Activated CD8-positive, alpha-beta T cell treated with anti-CD3 and anti-CD28 coated beads for 36 hours (primary cell): ENCODE results near the gene NCF2. TPM values are rescaled to one million over a fixed set of nuclear protein-coding genes. Genes with fewer than 3 reads are reported as not detected.

Experiments
- ATAC-seq: fragments of 200-7000 bp; cut with Tn5 transposase; one replicate; pipeline ENCODE4 v1.10.0; 2021; ENCODE audit warnings: mild to moderate bottlenecking, moderate library complexity
- CTCF ChIA-PET: fragments of 350-600 bp; sonication (Branson Sonifier 250); formaldehyde crosslinking; loops from one replicate; lab custom pipeline; 2021; ENCODE audit warnings: antibody characterized with exemption; lab: Charles Lee
- POLR2A ChIA-PET: fragments of 350-600 bp; sonication (Branson Sonifier 250); formaldehyde crosslinking; loops from one replicate; lab custom pipeline; 2021; ENCODE audit warnings: antibody characterized with exemption; lab: Charles Lee
- DNase-seq: peaks from one replicate; pipeline ENCODE4 v3.0.0-alpha.2; 2020
- H3K27ac Mint-ChIP-seq: one replicate; pipeline ENCODE4 v1.8.0; 2021; ENCODE audit warnings: mild to moderate bottlenecking, mixed read lengths
- H3K27me3 Mint-ChIP-seq: one replicate; pipeline ENCODE4 v1.8.0; 2021; ENCODE audit warnings: mixed read lengths
- H3K36me3 Mint-ChIP-seq: one replicate; pipeline ENCODE4 v1.8.0; 2021; ENCODE audit warnings: low read depth, mixed read lengths
- H3K4me1 Mint-ChIP-seq: one replicate; pipeline ENCODE4 v1.8.0; 2021; ENCODE audit warnings: low read depth, mixed read lengths
- H3K4me3 Mint-ChIP-seq: one replicate; pipeline ENCODE4 v1.8.0; 2021; ENCODE audit warnings: mild to moderate bottlenecking, moderate library complexity, mixed read lengths
- H3K9me3 Mint-ChIP-seq: one replicate; pipeline ENCODE4 v1.8.0; 2021; ENCODE audit warnings: mixed read lengths
- CTCF ChIP-seq: fragments of 200-600 bp; IDR thresholded peaks from one replicate; pipeline ENCODE4 v1.8.0; 2022; ENCODE audit warnings: antibody characterized with exemption, mild to moderate bottlenecking
- intact Hi-C: fragments of 100-400 bp; cut with micrococcal nuclease; formaldehyde crosslinking; loops from one replicate; pipeline ENCODE4 v1.10.0; 2022
- total RNA-seq, 2 experiments: library from RNA; stranded (reverse); gene quantifications; one replicate each; pipeline ENCODE4 v1.2.3, GENCODE V29; 2021

The NCF2 gene
- total RNA-seq, 2 experiments from 2014 or later = 4.2 to 4.7 TPM

GRCh38 chr1:183517401-183517800 lies 72.9 kb downstream of the NCF2 start:
- H3K27ac Mint-ChIP-seq = no peak overlapping the region
- H3K9me3 Mint-ChIP-seq = no peaks in the 10 kb centered on the region
- DNase-seq = no peak
- ChIA-PET POLR2A (no interaction called here), CTCF (no interaction called here)
- intact Hi-C loops = no loop called here
- TF ChIP-seq CTCF = no peak
- H3K4me1 Mint-ChIP-seq = peaks cover 14% of the 10 kb centered on the region
- no peak overlapping the region for H3K4me3 Mint-ChIP-seq
- no peaks in the 10 kb centered on the region for H3K27me3 Mint-ChIP-seq
- ATAC-seq = no peak
- H3K36me3 Mint-ChIP-seq = peaks cover 23% of the 10 kb centered on the region

- H3K27ac Mint-ChIP-seq = no peak overlapping the region
- peaks cover 20% of the 10 kb centered on the region for H3K36me3 Mint-ChIP-seq
- ChIA-PET POLR2A (no interaction called here), CTCF (no interaction called here)
- DNase-seq = no peak
- H3K4me3 Mint-ChIP-seq = no peak overlapping the region
- H3K27me3 Mint-ChIP-seq = no peaks in the 10 kb centered on the region
- no peak for TF ChIP-seq CTCF
- intact Hi-C loops = no loop called here
- H3K4me1 Mint-ChIP-seq = peaks cover 17% of the 10 kb centered on the region
- ATAC-seq = no peak
- H3K9me3 Mint-ChIP-seq = no peaks in the 10 kb centered on the region
Measured at GRCh38 chr1:183516725-183517124, 73.5 kb downstream of the NCF2 start.

- DNase-seq (no peak), ATAC-seq (no peak)
- no peaks in the 10 kb centered on the region for H3K9me3 Mint-ChIP-seq
- H3K4me1 Mint-ChIP-seq = peaks cover 19% of the 10 kb centered on the region
- no peaks in the 10 kb centered on the region for H3K27me3 Mint-ChIP-seq
- H3K4me3 Mint-ChIP-seq = no peak overlapping the region
- intact Hi-C loops = no loop called here
- TF ChIP-seq CTCF = no peak
- peaks cover 10% of the 10 kb centered on the region for H3K36me3 Mint-ChIP-seq
- H3K27ac Mint-ChIP-seq = peak overlapping the region; percentile 21
- POLR2A ChIA-PET = no interaction called here
- CTCF ChIA-PET = no interaction called here
Measured at GRCh38 chr1:183515002-183515689, 75.1 kb downstream of the NCF2 start.

- intact Hi-C loops = no loop called here
- ChIA-PET POLR2A (no interaction called here), CTCF (no interaction called here)
- Mint-ChIP-seq H3K27me3 (no peaks in the 10 kb centered on the region), H3K27ac (no peak overlapping the region), H3K9me3 (no peaks in the 10 kb centered on the region), H3K36me3 (peaks cover 8% of the 10 kb centered on the region), H3K4me1 (peaks cover 18% of the 10 kb centered on the region), H3K4me3 (no peak overlapping the region)
- DNase-seq (no peak), ATAC-seq (no peak)
- no peak for TF ChIP-seq CTCF
Measured at GRCh38 chr1:183514235-183514634, 76.0 kb downstream of the NCF2 start.

- ATAC-seq (no peak), DNase-seq (no peak)
- H3K27ac Mint-ChIP-seq = peak overlapping the region; percentile 44
- no peaks in the 10 kb centered on the region for H3K9me3 Mint-ChIP-seq
- ChIA-PET POLR2A (no interaction called here), CTCF (no interaction called here)
- H3K4me1 Mint-ChIP-seq = peaks cover 18% of the 10 kb centered on the region
- TF ChIP-seq CTCF = no peak
- H3K27me3 Mint-ChIP-seq = no peaks in the 10 kb centered on the region
- H3K36me3 Mint-ChIP-seq = peaks cover under 1% of the 10 kb centered on the region
- H3K4me3 Mint-ChIP-seq = no peak overlapping the region
- intact Hi-C loops = no loop called here
Measured at GRCh38 chr1:183512450-183512849, 77.8 kb downstream of the NCF2 start.
